ENCODE results near the gene KCNJ1. TPM values are rescaled to one million over a fixed set of nuclear protein-coding genes. Genes with fewer than 3 reads are reported as not detected.

KCNJ1 gene
- total and polyA plus RNA-seq, 9 of the 15 experiments (the other 6 are each of a cell fraction or from before 2014, with no cell fraction given), result not detected

GRCh38 chr11:128907585-128907984, 40.5 kb upstream of the KCNJ1 start (continued):
- TF ChIP-seq, protein P1, sequence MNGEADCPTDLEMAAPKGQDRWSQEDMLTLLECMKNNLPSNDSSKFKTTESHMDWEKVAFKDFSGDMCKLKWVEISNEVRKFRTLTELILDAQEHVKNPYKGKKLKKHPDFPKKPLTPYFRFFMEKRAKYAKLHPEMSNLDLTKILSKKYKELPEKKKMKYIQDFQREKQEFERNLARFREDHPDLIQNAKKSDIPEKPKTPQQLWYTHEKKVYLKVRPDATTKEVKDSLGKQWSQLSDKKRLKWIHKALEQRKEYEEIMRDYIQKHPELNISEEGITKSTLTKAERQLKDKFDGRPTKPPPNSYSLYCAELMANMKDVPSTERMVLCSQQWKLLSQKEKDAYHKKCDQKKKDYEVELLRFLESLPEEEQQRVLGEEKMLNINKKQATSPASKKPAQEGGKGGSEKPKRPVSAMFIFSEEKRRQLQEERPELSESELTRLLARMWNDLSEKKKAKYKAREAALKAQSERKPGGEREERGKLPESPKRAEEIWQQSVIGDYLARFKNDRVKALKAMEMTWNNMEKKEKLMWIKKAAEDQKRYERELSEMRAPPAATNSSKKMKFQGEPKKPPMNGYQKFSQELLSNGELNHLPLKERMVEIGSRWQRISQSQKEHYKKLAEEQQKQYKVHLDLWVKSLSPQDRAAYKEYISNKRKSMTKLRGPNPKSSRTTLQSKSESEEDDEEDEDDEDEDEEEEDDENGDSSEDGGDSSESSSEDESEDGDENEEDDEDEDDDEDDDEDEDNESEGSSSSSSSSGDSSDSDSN (IDR thresholded peaks at IDR 0.05; ENCODE audit: borderline replicate concordance in 1 of 2, low read depth in 2 of 2, low read length in 2 of 2), result no peak
- TF ChIP-seq FUS (optimal IDR thresholded peaks at IDR 0.05; ENCODE audit: low read depth, low read length) (no peak), ZHX1 (conservative IDR thresholded peaks at IDR 0.05; ENCODE audit: low read length) (no peak), AFF1 (IDR thresholded peaks at IDR 0.05; ENCODE audit: low read depth in 1 of 2, partially characterized antibody in 2 of 2) (no peak), TFAP4 (CRISPR knock-in tag; IDR thresholded peaks at IDR 0.05; ENCODE audit: borderline replicate concordance) (no peak)
- TF ChIP-seq, protein P2, sequence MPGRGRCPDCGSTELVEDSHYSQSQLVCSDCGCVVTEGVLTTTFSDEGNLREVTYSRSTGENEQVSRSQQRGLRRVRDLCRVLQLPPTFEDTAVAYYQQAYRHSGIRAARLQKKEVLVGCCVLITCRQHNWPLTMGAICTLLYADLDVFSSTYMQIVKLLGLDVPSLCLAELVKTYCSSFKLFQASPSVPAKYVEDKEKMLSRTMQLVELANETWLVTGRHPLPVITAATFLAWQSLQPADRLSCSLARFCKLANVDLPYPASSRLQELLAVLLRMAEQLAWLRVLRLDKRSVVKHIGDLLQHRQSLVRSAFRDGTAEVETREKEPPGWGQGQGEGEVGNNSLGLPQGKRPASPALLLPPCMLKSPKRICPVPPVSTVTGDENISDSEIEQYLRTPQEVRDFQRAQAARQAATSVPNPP (IDR thresholded peaks at IDR 0.05; ENCODE audit: borderline replicate concordance, insufficient read depth, insufficient read length), result no peak
